NT2/D1 (cell line): ENCODE data around the gene SNRNP48.

Experiments used
- DNase-seq: peaks from one replicate; pipeline ENCODE4 v3.0.0-alpha.2; 2011; ENCODE audit warnings: low read depth, low spot score
- H3K27me3 ChIP-seq: 2 replicates; pipeline ENCODE4 v1.6.0; 2011; ENCODE audit warnings: mild to moderate bottlenecking; ENCODE audit not compliant: insufficient read length, insufficient read depth
- H3K36me3 ChIP-seq: 2 replicates; pipeline ENCODE4 v1.6.1; 2011; ENCODE audit warnings: mild to moderate bottlenecking, low read length, mixed read lengths; ENCODE audit not compliant: insufficient read depth, insufficient read length
- H3K4me1 ChIP-seq: 2 replicates; pipeline ENCODE4 v1.5.1; 2011; ENCODE audit not compliant: insufficient read depth, insufficient read length
- H3K4me3 ChIP-seq: 2 replicates; pipeline ENCODE4 v1.5.1; 2011; ENCODE audit warnings: low read depth; ENCODE audit not compliant: insufficient read length
- H3K9ac ChIP-seq: 2 replicates; pipeline ENCODE4 v1.6.0; 2011; ENCODE audit warnings: low read depth; ENCODE audit not compliant: insufficient read length
- H3K9me3 ChIP-seq: 2 replicates; pipeline ENCODE4 v1.5.1; 2011; ENCODE audit warnings: mild to moderate bottlenecking, low read length; ENCODE audit not compliant: insufficient read depth
- SUZ12 ChIP-seq: IDR thresholded peaks from 2 replicates; pipeline ENCODE4 v1.6.1; 2011; ENCODE audit not compliant: insufficient read length, insufficient read depth; ENCODE audit errors: extremely low read depth
- YY1 ChIP-seq: IDR thresholded peaks from 2 replicates; pipeline ENCODE4 v1.6.1; 2011; ENCODE audit not compliant: insufficient read length, insufficient read depth
- ZNF274 ChIP-seq: IDR thresholded peaks from 2 replicates; pipeline ENCODE4 v1.6.1; 2011; ENCODE audit warnings: mild to moderate bottlenecking, low read depth, low read length

SNRNP48 gene

GRCh38 chr6:7604003-7604402, 14.0 kb downstream of the SNRNP48 start:
- Histone ChIP-seq H3K4me3 (no peak overlapping the region), H3K9ac (no peak overlapping the region), H3K9me3 (no peaks in the 10 kb centered on the region), H3K4me1 (no peaks in the 10 kb centered on the region), H3K27me3 (no peaks in the 10 kb centered on the region), H3K36me3 (peaks cover 90% of the 10 kb centered on the region)
- TF ChIP-seq ZNF274 = no peak
- no peak for TF ChIP-seq YY1
- no peak for TF ChIP-seq SUZ12
- DNase-seq = no peak

- Histone ChIP-seq H3K4me1 (no peaks in the 10 kb centered on the region), H3K9ac (no peak overlapping the region), H3K9me3 (no peaks in the 10 kb centered on the region), H3K4me3 (no peak overlapping the region), H3K36me3 (peaks cover 89% of the 10 kb centered on the region), H3K27me3 (no peaks in the 10 kb centered on the region)
- no peak for DNase-seq
- TF ChIP-seq SUZ12 = no peak
- TF ChIP-seq ZNF274 = no peak
- TF ChIP-seq YY1 = no peak
Observed at GRCh38 chr6:7604506-7604905, 14.5 kb downstream of the SNRNP48 start.

GRCh38 chr6:7615611-7616383, 25.8 kb downstream of the SNRNP48 start:
- Histone ChIP-seq H3K4me1 (peaks cover 3% of the 10 kb centered on the region), H3K9ac (no peak overlapping the region), H3K36me3 (peaks cover 30% of the 10 kb centered on the region), H3K27me3 (no peaks in the 10 kb centered on the region), H3K4me3 (no peak overlapping the region), H3K9me3 (no peaks in the 10 kb centered on the region)
- DNase-seq = no peak
- TF ChIP-seq YY1 (no peak), ZNF274 (no peak), SUZ12 (no peak)

GRCh38 chr6:7617801-7618764, 28.1 kb downstream of the SNRNP48 start:
- H3K4me1 ChIP-seq = peaks cover 3% of the 10 kb centered on the region
- peaks cover 10% of the 10 kb centered on the region for H3K36me3 ChIP-seq
- DNase-seq = no peak
- no peak overlapping the region for H3K9ac ChIP-seq
- no peak overlapping the region for H3K4me3 ChIP-seq
- H3K9me3 ChIP-seq = no peaks in the 10 kb centered on the region
- no peaks in the 10 kb centered on the region for H3K27me3 ChIP-seq
- TF ChIP-seq YY1 (no peak), SUZ12 (no peak), ZNF274 (no peak)

- H3K9ac ChIP-seq = no peak overlapping the region
- H3K27me3 ChIP-seq = no peaks in the 10 kb centered on the region
- no peaks in the 10 kb centered on the region for H3K9me3 ChIP-seq
- TF ChIP-seq YY1 (no peak), ZNF274 (no peak), SUZ12 (no peak)
- H3K4me1 ChIP-seq = peaks cover 3% of the 10 kb centered on the region
- DNase-seq = no peak
- no peaks in the 10 kb centered on the region for H3K36me3 ChIP-seq
- no peak overlapping the region for H3K4me3 ChIP-seq
Observed at GRCh38 chr6:7621761-7622160, 31.8 kb downstream of the SNRNP48 start.

- no peaks in the 10 kb centered on the region for H3K9me3 ChIP-seq
- no peaks in the 10 kb centered on the region for H3K4me1 ChIP-seq
- H3K4me3 ChIP-seq = no peak overlapping the region
- H3K27me3 ChIP-seq = no peaks in the 10 kb centered on the region
- TF ChIP-seq SUZ12 (no peak), ZNF274 (no peak), YY1 (no peak)
- DNase-seq = no peak
- no peak overlapping the region for H3K9ac ChIP-seq
- no peaks in the 10 kb centered on the region for H3K36me3 ChIP-seq
Observed at GRCh38 chr6:7624796-7625710, 35.1 kb downstream of the SNRNP48 start.
